A673 (cell line): ENCODE measurements around the gene SECISBP2.

Experiments
- CTCF ChIP-seq: fragments of 300-800, 200-600 bp; sonication (generic); conservative IDR thresholded peaks from 2 replicates; pipeline ENCODE4 v1.5.1; 2017; ENCODE audit warnings: low read depth, mild to moderate bottlenecking, antibody characterized with exemption, low read length, moderate library complexity, mixed read lengths
- EZH2 ChIP-seq: fragments of 200-600 bp; sonication (generic); IDR thresholded peaks from 2 replicates; pipeline ENCODE4 v1.6.1; 2017; ENCODE audit warnings: borderline replicate concordance, low read depth, mild to moderate bottlenecking, mixed read lengths, antibody characterized with exemption, low read length; ENCODE audit not compliant: poor library complexity, severe bottlenecking

GRCh38 chr9:89328064-89328463, 9.8 kb downstream of the SECISBP2 start:
- TF ChIP-seq CTCF (no peak), EZH2 (no peak)
